ENCODE results near the gene UBAP1. TPM values are rescaled to one million over a fixed set of nuclear protein-coding genes. Genes with fewer than 3 reads are reported as not detected.

The UBAP1 gene
- total and polyA plus RNA-seq, 7 experiments from 2014 or later, result 31.1 to 53.9 (median 35.8) TPM

DNA sequence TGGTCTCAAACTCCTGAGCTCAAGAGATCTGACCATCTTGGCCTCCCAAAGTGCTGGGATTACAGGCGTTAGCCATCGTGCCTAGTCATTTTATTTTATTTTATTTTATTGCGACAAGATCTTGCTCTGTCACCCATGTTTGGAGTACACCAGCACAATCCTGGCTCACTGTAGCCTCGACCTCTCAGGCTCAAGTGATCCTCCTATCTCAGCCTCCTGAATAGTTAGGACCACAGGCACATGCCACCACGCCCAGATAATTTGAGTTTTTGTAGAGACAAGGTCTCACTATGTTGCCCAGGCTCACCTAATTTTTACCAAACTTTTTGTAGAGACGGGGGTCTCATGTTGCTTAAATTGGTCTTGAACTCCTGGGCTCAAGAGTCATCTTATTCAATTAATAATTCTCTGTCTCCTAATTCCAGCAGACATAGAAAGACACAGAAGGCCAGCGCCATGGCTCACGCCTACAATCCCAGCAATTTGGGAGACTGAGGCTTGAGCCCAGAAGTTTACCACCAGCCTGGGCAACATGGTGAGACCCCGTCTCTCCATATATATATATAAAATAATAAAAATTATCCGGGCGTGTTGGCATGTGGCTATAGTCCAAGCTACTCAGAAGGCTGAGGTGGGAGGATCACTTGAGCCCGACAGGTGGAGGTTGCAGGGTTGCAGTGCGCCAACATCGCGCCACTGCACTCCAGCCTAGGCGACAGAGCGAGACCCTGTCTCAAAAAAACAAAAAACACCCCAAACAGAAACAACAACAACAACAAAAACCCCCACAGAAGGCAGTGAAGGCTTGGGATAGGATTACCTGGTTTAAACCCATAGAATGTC lies 1.0 kb upstream of the UBAP1 start:
- H3K27me3 ChIP-seq (ENCODE audit: control insufficient read depth in 2 of 2, insufficient read depth in 2 of 2, low read length in 2 of 2), result no peaks in the 10 kb centered on the region
- no peaks in the 10 kb centered on the region for H3K27me3 Mint-ChIP-seq
- intact Hi-C loops (cut with micrococcal nuclease), result loop anchor here (1.0 to 10.0 kb wide), 12 partner anchors 52 to 703 kb away; partner anchors contain the start of genes DNAI1 (in 2 of the 2), FAM219A (in 2 of the 2), UBE2R2 (in 2 of the 2) and CCL27 (in 1 of the 2)
- H3K4me1 ChIP-seq (ENCODE audit: control insufficient read depth in 2 of 2, insufficient read depth in 2 of 2, low read length in 2 of 2), result peaks cover 0 to 8% of the 10 kb centered on the region in 2 donors
- DNase-seq, result no peak
- peak overlapping the region; percentile 93 to 100 (median 96) for H3K4me3 Mint-ChIP-seq
- ChIA-PET POLR2A (interaction anchor here (0.6 to 2.0 kb wide), 7 partner anchors 14 to 129 kb away, joined by 3 to 10 read pairs (median 5); partner anchors contain the start of genes DCAF12 and UBAP2), CTCF (interaction anchor here (1.0 kb wide), 1 partner anchor 75 kb away, joined by 3 read pairs; no protein-coding TSS in a partner anchor)
- no peak for ATAC-seq
- peak overlapping the region; percentile 97 for H3K27ac ChIP-seq (ENCODE audit: low read depth, low read length)
- no peaks in the 10 kb centered on the region for H3K9me3 ChIP-seq (ENCODE audit: control insufficient read depth in 2 of 3, low read length in 3 of 3)
- H3K36me3 Mint-ChIP-seq, result peaks cover 0 to 9% (median 0%) of the 10 kb centered on the region in 5 donors
- H3K4me3 ChIP-seq (ENCODE audit: low read length), result peak overlapping the region; percentile 93
- peaks cover 0 to 5% (median 0%) of the 10 kb centered on the region in 3 experiments for H3K36me3 ChIP-seq (ENCODE audit: control insufficient read depth in 2 of 3, insufficient read depth in 3 of 3, low read length in 3 of 3)
- H3K27ac Mint-ChIP-seq, result peak overlapping the region; percentile 94 to 99 (median 98)
- H3K9me3 Mint-ChIP-seq, result peaks cover 0 to 3% (median 0%) of the 10 kb centered on the region in 11 donors
- H3K4me1 Mint-ChIP-seq, result peaks cover 5 to 33% (median 21%) of the 10 kb centered on the region in 7 donors

DNA sequence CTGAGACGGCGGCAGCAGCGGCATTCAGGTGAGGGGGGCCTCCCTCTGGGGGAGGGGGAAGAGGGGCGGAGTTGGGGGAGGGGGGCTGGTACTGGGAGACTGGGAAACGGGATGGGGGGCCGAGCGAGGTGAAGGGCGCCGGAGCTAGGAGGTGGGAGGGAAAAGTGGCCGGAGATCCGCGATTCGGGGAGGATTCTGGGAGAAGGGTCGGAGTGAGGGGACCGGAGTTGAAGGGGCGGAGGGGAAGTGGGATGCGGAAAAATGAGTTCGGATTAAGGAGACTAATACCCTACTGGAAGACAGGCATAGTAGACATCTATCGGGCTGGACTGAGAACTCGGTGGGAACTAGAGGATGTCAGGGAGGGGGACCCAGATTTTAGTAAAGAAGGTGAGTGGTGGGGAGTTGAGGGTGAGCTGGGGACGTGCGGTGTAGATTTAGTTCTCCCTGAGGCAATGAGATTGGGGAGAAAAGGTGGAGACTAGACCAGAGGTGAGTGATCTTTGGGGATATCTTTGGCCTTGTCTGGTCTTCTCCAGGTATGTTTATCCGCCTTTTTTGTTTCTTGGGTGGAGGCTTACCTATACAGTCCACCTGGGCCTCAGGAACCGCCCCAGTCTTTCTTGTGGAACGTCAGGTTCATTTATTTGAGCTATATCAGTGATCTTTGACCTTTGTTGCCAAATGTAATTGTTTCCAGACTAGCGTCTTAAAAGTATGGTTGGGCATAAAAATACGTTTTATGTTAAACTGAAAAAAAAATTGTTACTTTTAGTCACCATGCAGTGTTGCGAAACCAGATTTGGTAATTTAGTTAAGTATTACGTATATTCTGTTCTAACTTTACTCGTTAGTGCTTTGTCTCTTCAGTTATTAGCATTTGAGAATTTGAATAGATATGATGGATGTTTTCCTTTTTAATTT lies 632 bp downstream of the UBAP1 start:
- ATAC-seq (no peak), DNase-seq (peak in 1 of 9 donors; percentile 19)
- intact Hi-C loops (cut with micrococcal nuclease), result loop anchor here (1.0 to 10.0 kb wide), 16 partner anchors 14 to 705 kb away; partner anchors contain the start of genes KIF24 (in 2 of the 2), NUDT2 (in 2 of the 2), UBE2R2 (in 2 of the 2) and CCL27 (in 1 of the 2)
- H3K4me3 Mint-ChIP-seq, result peak overlapping the region; percentile 93 to 100 (median 96)
- H3K27ac Mint-ChIP-seq, result peak overlapping the region; percentile 94 to 99 (median 98)
- Histone ChIP-seq H3K27ac (ENCODE audit: low read depth, low read length) (peak overlapping the region; percentile 97), H3K9me3 (ENCODE audit: control insufficient read depth in 2 of 3, low read length in 3 of 3) (no peaks in the 10 kb centered on the region), H3K4me3 (ENCODE audit: low read length) (peak overlapping the region; percentile 93), H3K4me1 (ENCODE audit: control insufficient read depth in 2 of 2, insufficient read depth in 2 of 2, low read length in 2 of 2) (peaks cover 0 to 8% of the 10 kb centered on the region in 2 donors), H3K27me3 (ENCODE audit: control insufficient read depth in 2 of 2, insufficient read depth in 2 of 2, low read length in 2 of 2) (no peaks in the 10 kb centered on the region), H3K36me3 (ENCODE audit: control insufficient read depth in 2 of 3, insufficient read depth in 3 of 3, low read length in 3 of 3) (peaks cover 0 to 5% (median 0%) of the 10 kb centered on the region in 3 experiments)
- peaks cover 0 to 3% (median 0%) of the 10 kb centered on the region in 11 donors for H3K9me3 Mint-ChIP-seq
- H3K4me1 Mint-ChIP-seq, result peaks cover 7 to 38% (median 25%) of the 10 kb centered on the region in 7 donors
- no peaks in the 10 kb centered on the region for H3K27me3 Mint-ChIP-seq
- CTCF ChIA-PET, result interaction anchor here (0.6 to 1.0 kb wide), 2 partner anchors 74 to 420 kb away, joined by 3 read pairs; no protein-coding TSS in a partner anchor
- H3K36me3 Mint-ChIP-seq, result peaks cover 0 to 9% (median 0%) of the 10 kb centered on the region in 5 donors
- POLR2A ChIA-PET, result interaction anchor here (0.7 to 2.0 kb wide), 8 partner anchors 12 to 197 kb away, joined by 3 to 10 read pairs (median 4); partner anchors contain the start of genes MYORG and UBAP2

DNA sequence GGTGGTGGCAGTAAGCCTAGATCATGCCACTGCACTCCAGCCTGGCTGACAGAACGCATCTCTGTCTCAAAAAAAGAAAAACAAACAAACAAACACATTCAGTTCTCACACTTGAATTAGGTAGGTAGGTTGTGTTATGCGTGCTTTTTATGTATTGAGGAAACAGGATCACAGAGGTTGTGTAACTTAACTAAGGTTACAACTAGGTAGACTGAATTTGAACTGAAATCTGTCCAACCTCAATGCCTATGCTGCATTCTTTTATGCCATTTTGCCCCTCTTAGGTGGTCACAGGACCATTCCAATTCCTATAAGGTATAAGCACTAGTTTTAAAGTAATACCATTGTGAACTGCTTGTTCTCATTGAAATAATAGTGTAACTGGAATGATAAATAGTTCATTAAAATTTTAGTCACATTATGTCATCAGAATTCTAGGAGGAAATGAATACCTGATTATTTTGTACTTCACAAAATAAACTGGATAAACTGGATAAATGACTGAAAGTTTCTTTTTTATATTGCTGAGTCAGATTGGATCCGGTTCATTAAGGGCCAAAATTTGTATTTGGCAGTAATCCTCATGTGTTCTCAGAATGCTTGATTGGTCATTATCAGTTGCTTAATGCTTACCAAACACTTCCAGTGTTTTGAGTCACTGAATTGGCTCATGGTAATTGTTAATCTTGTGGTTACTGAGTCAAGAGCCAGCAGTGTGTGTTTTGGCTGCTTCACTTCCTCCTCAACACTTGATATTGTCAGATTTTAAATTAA lies 7.1 kb downstream of the UBAP1 start:
- Mint-ChIP-seq H3K4me3 (peak overlapping the region in 7 of 10 donors; percentile 12 to 50 (median 36)), H3K4me1 (peaks cover 23 to 63% (median 55%) of the 10 kb centered on the region in 7 donors), H3K27me3 (no peaks in the 10 kb centered on the region), H3K36me3 (peaks cover 0 to 17% (median 3%) of the 10 kb centered on the region in 5 donors), H3K27ac (peak overlapping the region in 3 of 9 donors; percentile 10 to 38 (median 13)), H3K9me3 (peaks cover 0 to under 1% (median 0%) of the 10 kb centered on the region in 11 donors)
- H3K9me3 ChIP-seq (ENCODE audit: control insufficient read depth in 2 of 3, low read length in 3 of 3), result no peaks in the 10 kb centered on the region
- no peak overlapping the region for H3K27ac ChIP-seq (ENCODE audit: low read depth, low read length)
- H3K27me3 ChIP-seq (ENCODE audit: control insufficient read depth in 2 of 2, insufficient read depth in 2 of 2, low read length in 2 of 2), result no peaks in the 10 kb centered on the region
- no peaks in the 10 kb centered on the region for H3K36me3 ChIP-seq (ENCODE audit: control insufficient read depth in 2 of 3, insufficient read depth in 3 of 3, low read length in 3 of 3)
- ChIA-PET POLR2A (no interaction called here), CTCF (interaction anchor here (0.6 kb wide), 2 partner anchors 14 to 174 kb away, joined by 3 read pairs; no protein-coding TSS in a partner anchor)
- H3K4me1 ChIP-seq (ENCODE audit: control insufficient read depth in 2 of 2, insufficient read depth in 2 of 2, low read length in 2 of 2), result peaks cover 10 to 14% of the 10 kb centered on the region in 2 donors
- intact Hi-C loops (cut with micrococcal nuclease), result loop anchor here in 1 of 2 donors (10.0 kb wide), 1 partner anchor 49 kb away; no protein-coding TSS in a partner anchor
- no peak overlapping the region for H3K4me3 ChIP-seq (ENCODE audit: low read length)
- ATAC-seq, result peak; percentile 87
- DNase-seq, result peak in 3 of 9 donors; percentile 13 to 19 (median 14)

DNA sequence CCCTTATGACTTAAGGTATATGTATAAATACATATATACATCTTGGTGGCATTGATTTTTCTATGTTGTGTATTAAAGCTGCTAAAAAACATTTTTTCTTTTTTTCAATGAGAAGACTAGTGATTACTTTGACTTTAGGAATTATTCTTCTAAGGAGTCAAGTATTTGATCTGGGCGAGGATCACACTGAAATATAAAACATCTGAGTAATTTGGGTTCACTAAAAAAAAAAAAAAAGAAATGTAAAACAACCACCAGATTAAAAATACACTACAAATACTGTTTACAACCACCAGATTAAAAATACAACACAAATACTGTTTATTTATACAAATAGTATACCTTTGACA lies 9.0 kb downstream of the UBAP1 start:
- H3K27ac ChIP-seq (ENCODE audit: low read depth, low read length), result no peak overlapping the region
- no peaks in the 10 kb centered on the region for H3K9me3 ChIP-seq (ENCODE audit: control insufficient read depth in 2 of 3, low read length in 3 of 3)
- Mint-ChIP-seq H3K27ac (peak overlapping the region in 4 of 9 donors; percentile 1 to 75 (median 35)), H3K4me3 (peak overlapping the region in 3 of 10 donors; percentile 0 to 25 (median 19)), H3K9me3 (peaks cover 0 to 1% (median 0%) of the 10 kb centered on the region in 11 donors), H3K4me1 (peaks cover 24 to 74% (median 64%) of the 10 kb centered on the region in 7 donors), H3K36me3 (peaks cover 0 to 19% (median 2%) of the 10 kb centered on the region in 5 donors), H3K27me3 (no peaks in the 10 kb centered on the region)
- H3K4me1 ChIP-seq (ENCODE audit: control insufficient read depth in 2 of 2, insufficient read depth in 2 of 2, low read length in 2 of 2), result peaks cover 10 to 18% of the 10 kb centered on the region in 2 donors
- DNase-seq (no peak), ATAC-seq (no peak)
- ChIA-PET POLR2A (no interaction called here), CTCF (interaction anchor here (1.1 kb wide), 1 partner anchor 8 kb away, joined by 4 read pairs; no protein-coding TSS in a partner anchor)
- no peak overlapping the region for H3K4me3 ChIP-seq (ENCODE audit: low read length)
- no peaks in the 10 kb centered on the region for H3K36me3 ChIP-seq (ENCODE audit: control insufficient read depth in 2 of 3, insufficient read depth in 3 of 3, low read length in 3 of 3)
- intact Hi-C loops (cut with micrococcal nuclease), result loop anchor here in 1 of 2 donors (10.0 kb wide), 1 partner anchor 47 kb away; no protein-coding TSS in a partner anchor
- H3K27me3 ChIP-seq (ENCODE audit: control insufficient read depth in 2 of 2, insufficient read depth in 2 of 2, low read length in 2 of 2), result no peaks in the 10 kb centered on the region

DNA sequence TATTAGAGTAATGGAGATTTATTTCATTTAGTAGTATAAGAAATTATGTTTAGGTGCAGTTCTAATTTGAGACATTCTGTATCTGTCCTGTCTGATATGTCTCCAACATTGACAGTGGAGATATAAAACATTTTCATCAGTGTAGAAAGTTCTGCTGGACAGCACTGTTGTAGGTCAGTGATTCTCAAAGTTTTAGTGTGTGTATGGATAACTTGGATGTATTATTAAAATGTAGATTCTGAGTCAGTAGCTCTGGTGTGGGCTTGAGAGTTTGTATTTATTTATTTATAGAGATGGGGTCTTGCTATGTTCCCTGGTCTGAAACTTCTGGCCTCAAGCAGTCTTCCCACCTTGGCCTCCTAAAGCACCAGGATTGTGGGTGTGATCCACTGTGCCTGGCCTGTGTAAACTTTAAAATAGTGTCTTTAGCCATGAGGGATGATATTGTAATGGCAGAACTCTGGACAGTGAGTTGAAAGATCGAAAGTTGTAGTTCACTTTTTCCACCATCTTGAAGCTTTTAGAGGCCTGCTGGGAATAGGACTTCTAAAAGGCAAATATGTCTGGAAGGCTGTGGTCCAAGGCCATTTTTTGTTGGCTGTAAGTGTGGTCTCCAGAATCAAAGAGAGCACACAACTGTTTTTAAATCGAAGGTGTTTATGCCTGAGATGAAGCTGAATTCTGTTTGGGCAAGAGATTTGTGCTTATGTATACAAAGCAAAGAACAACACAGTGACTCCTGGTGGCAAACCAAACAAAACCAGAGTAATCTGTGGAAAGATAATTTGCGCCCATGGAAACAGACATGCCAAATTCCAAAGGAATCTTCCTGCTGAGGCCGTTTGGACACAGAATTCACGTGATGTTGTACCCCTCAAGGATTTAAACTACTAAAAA lies 12.4 kb downstream of the UBAP1 start:
- ATAC-seq (no peak), DNase-seq (no peak)
- H3K9me3 ChIP-seq (ENCODE audit: control insufficient read depth in 2 of 3, low read length in 3 of 3), result no peaks in the 10 kb centered on the region
- H3K27me3 Mint-ChIP-seq, result no peaks in the 10 kb centered on the region
- H3K4me1 ChIP-seq (ENCODE audit: control insufficient read depth in 2 of 2, insufficient read depth in 2 of 2, low read length in 2 of 2), result peaks cover 9 to 19% of the 10 kb centered on the region in 2 donors
- intact Hi-C loops (cut with micrococcal nuclease), result no loop called here
- no peak overlapping the region for H3K4me3 ChIP-seq (ENCODE audit: low read length)
- H3K36me3 ChIP-seq (ENCODE audit: control insufficient read depth in 2 of 3, insufficient read depth in 3 of 3, low read length in 3 of 3), result no peaks in the 10 kb centered on the region
- peaks cover 28 to 78% (median 66%) of the 10 kb centered on the region in 7 donors for H3K4me1 Mint-ChIP-seq
- H3K36me3 Mint-ChIP-seq, result peaks cover 0 to 22% (median 8%) of the 10 kb centered on the region in 5 donors
- no peaks in the 10 kb centered on the region for H3K27me3 ChIP-seq (ENCODE audit: control insufficient read depth in 2 of 2, insufficient read depth in 2 of 2, low read length in 2 of 2)
- peak overlapping the region in 7 of 9 donors; percentile 59 to 85 (median 65) for H3K27ac Mint-ChIP-seq
- ChIA-PET CTCF (interaction anchor here (0.6 to 0.7 kb wide), 2 partner anchors 23 to 186 kb away, joined by 3 read pairs; no protein-coding TSS in a partner anchor), POLR2A (interaction anchor here (0.7 to 0.9 kb wide), 3 partner anchors 13 to 333 kb away, joined by 3 to 4 read pairs (median 3); partner anchors contain the start of gene UBAP1)
- H3K4me3 Mint-ChIP-seq, result peak overlapping the region in 1 of 10 donors; percentile 11
- peaks cover 0 to 2% (median 0%) of the 10 kb centered on the region in 11 donors for H3K9me3 Mint-ChIP-seq
- no peak overlapping the region for H3K27ac ChIP-seq (ENCODE audit: low read depth, low read length)
